H9 (cell line): ENCODE data around the gene GAK. TPM values are rescaled to one million over a fixed set of nuclear protein-coding genes. Genes with fewer than 3 reads are reported as not detected.

ENCODE experiments used
- DNase-seq: peaks from one replicate; pipeline ENCODE4 v3.0.0-alpha.2; 2017
- H2AFZ ChIP-seq: one replicate; pipeline ENCODE4 v1.6.1; 2013; ENCODE audit warnings: mild to moderate bottlenecking, low read length, control low read depth, moderate library complexity
- H2AK5ac ChIP-seq: 2 replicates; pipeline ENCODE4 v1.6.1; 2013; ENCODE audit warnings: low read length, control low read depth, mixed read lengths; ENCODE audit not compliant: insufficient read length
- H2BK120ac ChIP-seq: one replicate; pipeline ENCODE4 v1.6.1; 2013; ENCODE audit warnings: low read depth, mild to moderate bottlenecking, low read length, control low read depth, inconsistent platforms; ENCODE audit not compliant: poor library complexity, severe bottlenecking
- H2BK12ac ChIP-seq: 2 replicates; pipeline ENCODE4 v1.6.1; 2013; ENCODE audit warnings: low read length, control low read depth, mixed read lengths, low read depth; ENCODE audit not compliant: insufficient read length
- H2BK15ac ChIP-seq: 2 replicates; pipeline ENCODE4 v1.6.1; 2013; ENCODE audit warnings: low read depth, low read length, control low read depth
- H2BK20ac ChIP-seq: one replicate; pipeline ENCODE4 v1.6.1; 2013; ENCODE audit warnings: low read depth, mild to moderate bottlenecking, low read length, control low read depth, inconsistent platforms; ENCODE audit not compliant: poor library complexity, severe bottlenecking
- H2BK5ac ChIP-seq: 2 replicates; pipeline ENCODE4 v1.6.1; 2013; ENCODE audit warnings: low read length, control low read depth, mixed read lengths; ENCODE audit not compliant: insufficient read length
- H3K14ac ChIP-seq: 2 replicates; pipeline ENCODE4 v1.6.1; 2013; ENCODE audit warnings: low read length, control low read depth; ENCODE audit not compliant: insufficient read depth
- H3K18ac ChIP-seq: 2 replicates; pipeline ENCODE4 v1.6.1; 2013; ENCODE audit warnings: low read depth, mild to moderate bottlenecking, mixed read lengths, low read length, control low read depth; ENCODE audit not compliant: insufficient read length
- H3K23ac ChIP-seq: 2 replicates; pipeline ENCODE4 v1.6.1; 2013; ENCODE audit warnings: low read length, control low read depth, mixed read lengths, low read depth; ENCODE audit not compliant: insufficient read length
- H3K23me2 ChIP-seq: 2 replicates; pipeline ENCODE4 v1.6.1; 2013; ENCODE audit warnings: low read depth, mild to moderate bottlenecking, mixed read lengths, low read length, control low read depth; ENCODE audit not compliant: insufficient read length, poor library complexity, severe bottlenecking
- H3K27ac ChIP-seq: 2 replicates; pipeline ENCODE4 v1.5.1; 2013; ENCODE audit warnings: low read length, control low read depth, mixed read lengths, low read depth; ENCODE audit not compliant: insufficient read length
- H3K27me3 ChIP-seq: 2 replicates; pipeline ENCODE4 v1.6.1; 2013; ENCODE audit warnings: low read length, control low read depth, inconsistent platforms; ENCODE audit not compliant: insufficient read depth
- H3K4ac ChIP-seq: 2 replicates; pipeline ENCODE4 v1.6.1; 2013; ENCODE audit warnings: low read depth, mild to moderate bottlenecking, control low read depth, inconsistent platforms, low read length, moderate library complexity
- H3K4me1 ChIP-seq: 2 replicates; pipeline ENCODE4 v1.6.1; 2013; ENCODE audit warnings: low read length, control low read depth, inconsistent platforms; ENCODE audit not compliant: insufficient read depth
- H3K4me2 ChIP-seq: 2 replicates; pipeline ENCODE4 v1.6.1; 2013; ENCODE audit warnings: low read length, control low read depth, mixed read lengths; ENCODE audit not compliant: insufficient read length, insufficient read depth
- H3K56ac ChIP-seq: 2 replicates; pipeline ENCODE4 v1.6.1; 2013; ENCODE audit warnings: low read depth, mild to moderate bottlenecking, mixed read lengths, low read length, control low read depth; ENCODE audit not compliant: insufficient read length
- H3K79me1 ChIP-seq: 2 replicates; pipeline ENCODE4 v1.6.1; 2013; ENCODE audit warnings: low read depth, mild to moderate bottlenecking, moderate library complexity, low read length, control low read depth, inconsistent platforms; ENCODE audit not compliant: insufficient read depth, poor library complexity, severe bottlenecking
- H3K79me2 ChIP-seq: 2 replicates; pipeline ENCODE4 v1.6.1; 2013; ENCODE audit warnings: low read length, control low read depth, inconsistent platforms; ENCODE audit not compliant: insufficient read depth
- H3K9ac ChIP-seq: 2 replicates; pipeline ENCODE4 v1.6.1; 2013; ENCODE audit warnings: low read length, control low read depth, mixed read lengths; ENCODE audit not compliant: insufficient read length; ENCODE audit errors: extremely low read depth
- H3K9me3 ChIP-seq: one replicate; pipeline ENCODE4 v1.6.1; 2013; ENCODE audit warnings: low read depth, low read length, inconsistent platforms; ENCODE audit not compliant: control insufficient read depth
- H3T11ph ChIP-seq: one replicate; pipeline ENCODE4 v1.6.1; 2013; ENCODE audit warnings: mild to moderate bottlenecking, low read length, control low read depth, inconsistent platforms
- H4K20me1 ChIP-seq: one replicate; pipeline ENCODE4 v1.6.1; 2013; ENCODE audit not compliant: control insufficient read depth, insufficient read length, insufficient read depth
- H4K5ac ChIP-seq: 2 replicates; pipeline ENCODE4 v1.6.1; 2013; ENCODE audit warnings: low read depth, mild to moderate bottlenecking, mixed read lengths, low read length, control low read depth; ENCODE audit not compliant: insufficient read length
- H4K8ac ChIP-seq: replicated peaks from 2 replicates; pipeline ENCODE4 v1.6.1; 2013; ENCODE audit warnings: low read length, control low read depth, mixed read lengths, low read depth; ENCODE audit not compliant: insufficient read length
- H4K91ac ChIP-seq: 2 replicates; pipeline ENCODE4 v1.6.1; 2013; ENCODE audit warnings: low read depth, mild to moderate bottlenecking, moderate library complexity, mixed read lengths, low read length, control low read depth; ENCODE audit not compliant: insufficient read length
- H3K27ac Mint-ChIP-seq, 3 experiments: 2 replicates in 2 of 3; 3 replicates in 1 of 3; pipeline ENCODE4 v1.8.0; 2020 to 2021; ENCODE audit warnings: mixed read lengths in 3 of 3, mild to moderate bottlenecking in 1 of 3, moderate library complexity in 1 of 3
- H3K27me3 Mint-ChIP-seq: 2 replicates; pipeline ENCODE4 v1.8.0; 2021; ENCODE audit warnings: low read depth, mild to moderate bottlenecking, moderate library complexity, mixed read lengths
- H3K36me3 Mint-ChIP-seq, 3 experiments: 2 replicates in 2 of 3; 3 replicates in 1 of 3; pipeline ENCODE4 v1.8.0; 2020 to 2021; ENCODE audit warnings: low read depth in 3 of 3, mixed read lengths in 3 of 3; ENCODE audit not compliant: insufficient read depth in 1 of 3
- H3K4me1 Mint-ChIP-seq, 2 experiments: 2 replicates each; pipeline ENCODE4 v1.8.0; 2020; ENCODE audit warnings: mixed read lengths in 2 of 2
- H3K4me3 Mint-ChIP-seq, 2 experiments: 2 replicates in 1 of 2; 3 replicates in 1 of 2; pipeline ENCODE4 v1.8.0; 2020 to 2021; ENCODE audit warnings: mild to moderate bottlenecking in 2 of 2, mixed read lengths in 2 of 2, moderate library complexity in 1 of 2
- H3K9me3 Mint-ChIP-seq, 2 experiments: 2 replicates in 1 of 2; 3 replicates in 1 of 2; pipeline ENCODE4 v1.8.0; 2020; ENCODE audit warnings: mild to moderate bottlenecking in 2 of 2, mixed read lengths in 2 of 2, moderate library complexity in 1 of 2
- CTCF ChIP-seq: fragments of 200-600 bp; sonication (generic); conservative IDR thresholded peaks from 3 replicates; pipeline ENCODE4 v1.8.0; 2021; ENCODE audit warnings: antibody characterized with exemption, mild to moderate bottlenecking
- WGBS: extraction: QIAGEN DNeasy Blood & Tissue Kit; methylation state at CpG from one replicate; pipeline ENCODE4 v1.1.7; 2013; ENCODE audit warnings: missing lambda C conversion rate, low lambda C conversion rate, mixed read lengths; ENCODE audit not compliant: insufficient read length; ENCODE audit errors: extremely low coverage; 5-methylcytosine and 5-hydroxymethylcytosine counted together
- total RNA-seq: library from RNA; stranded (reverse); gene quantifications from 2 replicates; pipeline ENCODE4 v1.2.1, GENCODE V29; 2021

GAK gene
- total RNA-seq, 1 experiment from 2014 or later: 80.7 TPM

GRCh38 chr4:926538-926937, 5.6 kb downstream of the GAK start:
- Histone ChIP-seq H2BK5ac (no peak overlapping the region), H3K4me2 (no peak overlapping the region), H3K4me1 (peaks cover 4% of the 10 kb centered on the region; the same call in 1 of the 2 replicates), H2BK15ac (no peak overlapping the region), H3K4ac (no peak overlapping the region), H3K56ac (no peak overlapping the region), H2AK5ac (no peak overlapping the region), H3K23ac (no peak overlapping the region), H3K18ac (no peak overlapping the region), H2BK120ac (no peak overlapping the region), H3T11ph (no peak overlapping the region), H2BK12ac (no peak overlapping the region), H3K27me3 (no peaks in the 10 kb centered on the region), H3K14ac (no peak overlapping the region), H3K79me1 (peaks cover 29% of the 10 kb centered on the region), H2BK20ac (no peak overlapping the region), H3K23me2 (peaks cover 8% of the 10 kb centered on the region), H4K5ac (no peak overlapping the region), H3K9ac (no peak overlapping the region), H4K91ac (no peak overlapping the region), H4K8ac (no peak overlapping the region), H3K9me3 (no peaks in the 10 kb centered on the region), H3K27ac (no peak overlapping the region), H3K79me2 (peaks cover 27% of the 10 kb centered on the region; the same call in 1 of the 2 replicates), H2AFZ (no peak overlapping the region), H4K20me1 (peaks cover 2% of the 10 kb centered on the region)
- peaks cover 0 to 2% (median 0%) of the 10 kb centered on the region in 3 experiments; a peak in 3 of 7 replicates for H3K36me3 Mint-ChIP-seq
- no CpG with 5 or more reads among the region's 17 CpGs for WGBS
- TF ChIP-seq CTCF: peak; percentile 74
- peak; percentile 79 for DNase-seq
- peaks cover 24 to 28% of the 10 kb centered on the region in 2 experiments for H3K4me1 Mint-ChIP-seq
- no peaks in the 10 kb centered on the region for H3K9me3 Mint-ChIP-seq
- no peaks in the 10 kb centered on the region for H3K27me3 Mint-ChIP-seq
- peak overlapping the region in 1 of 3 experiments; percentile 40; a peak in 1 of 7 replicates for H3K27ac Mint-ChIP-seq
- no peak overlapping the region for H3K4me3 Mint-ChIP-seq
